Kidney (tissue), 14 donors: ENCODE measurements around the gene GABARAP. TPM values are rescaled to one million over a fixed set of nuclear protein-coding genes. Genes with fewer than 3 reads are reported as not detected.

Experiments used
- DNase-seq, 5 donors: peaks; one replicate each; pipeline ENCODE4 v3.0.0-alpha.2; 2013 to 2020
- FAIRE-seq: peaks from 2 replicates; lab custom pipeline; 2012; peaks lifted over from hg19 to GRCh38; lab: Jason Lieb, UNC
- H3K27ac ChIP-seq, 2 donors: one replicate each; pipeline ENCODE4 v1.7.0; 2013; ENCODE audit warnings: low read depth in 2 of 2, low read length in 2 of 2, inconsistent platforms in 1 of 2
- H3K27me3 ChIP-seq: one replicate; pipeline ENCODE4 v1.7.1; 2013; ENCODE audit warnings: low read length, inconsistent platforms; ENCODE audit not compliant: control insufficient read depth, insufficient read depth
- H3K36me3 ChIP-seq, 3 donors: one replicate each; pipeline versions ENCODE4 v1.7.0 to v1.7.1; 2013; ENCODE audit warnings: low read length in 3 of 3, control low read depth in 1 of 3, inconsistent platforms in 1 of 3; ENCODE audit not compliant: insufficient read depth in 3 of 3, control insufficient read depth in 2 of 3
- H3K4me1 ChIP-seq, 3 donors: one replicate each; pipeline versions ENCODE4 v1.7.0 to v1.7.1; 2013; ENCODE audit warnings: low read length in 3 of 3, inconsistent platforms in 1 of 3, low read depth in 1 of 3; ENCODE audit not compliant: control insufficient read depth in 2 of 3, insufficient read depth in 2 of 3
- H3K4me3 ChIP-seq, 3 donors: one replicate each; pipeline versions ENCODE4 v1.7.0 to v1.8.1; 2013; ENCODE audit warnings: low read length in 3 of 3, control low read depth in 1 of 3, inconsistent platforms in 1 of 3
- H3K9ac ChIP-seq, 3 donors: one replicate each; pipeline versions ENCODE4 v1.7.0 to v1.7.1; 2013; ENCODE audit warnings: low read length in 3 of 3, control low read depth in 1 of 3, inconsistent platforms in 1 of 3
- H3K9me3 ChIP-seq, 3 donors: one replicate each; pipeline versions ENCODE4 v1.7.0 to v1.7.1; 2013; ENCODE audit warnings: low read length in 3 of 3, control low read depth in 1 of 3, inconsistent platforms in 1 of 3; ENCODE audit not compliant: control insufficient read depth in 2 of 3, insufficient read depth in 1 of 3
- intact Hi-C: fragments of 100-400 bp; cut with DNase I; formaldehyde crosslinking; loops from one replicate; pipeline ENCODE4 v1.11.1; 2022
- polyA plus RNA-seq: library from polyadenylated mRNA; stranded (reverse); fragments of 350-450 nt; fragmentation: Illumina TruSeq; extraction: RNeasy Lipid Tissue Mini Kit (QIAGEN cat#74804); gene quantifications from one replicate; pipeline ENCODE4 v1.2.3, GENCODE V29; 2014; ENCODE audit warnings: low read depth, low replicate concordance; ENCODE audit not compliant: insufficient read depth
- total RNA-seq: library from RNA; stranded (reverse); fragmentation: NEBNext Ultra II Directional; extraction: Animal tissue kit (Norgen Biotek cat#: 25700); gene quantifications from one replicate; pipeline ENCODE4 v1.2.1, GENCODE V29; 2021
- TF ChIP-seq, protein P1 (sequence below): IDR thresholded peaks from 3 replicates; pipeline ENCODE4 v1.5.1; 2012; ENCODE audit warnings: mild to moderate bottlenecking, moderate library complexity, borderline replicate concordance; ENCODE audit not compliant: insufficient read depth; ENCODE audit errors: extremely low read depth
- donor health status: control.
- donor health status: control.
- donor health status: control.
- donor health status: control.
- donor health status: control.
- donor health status: DM: yes; HTN: yes; CAD: no.
- donor health status: Normal renal cell carcinoma (clear cell type).

GABARAP gene
- total and polyA plus RNA-seq, 2 donors from 2014 or later: 477 to 1,483 TPM

DNA sequence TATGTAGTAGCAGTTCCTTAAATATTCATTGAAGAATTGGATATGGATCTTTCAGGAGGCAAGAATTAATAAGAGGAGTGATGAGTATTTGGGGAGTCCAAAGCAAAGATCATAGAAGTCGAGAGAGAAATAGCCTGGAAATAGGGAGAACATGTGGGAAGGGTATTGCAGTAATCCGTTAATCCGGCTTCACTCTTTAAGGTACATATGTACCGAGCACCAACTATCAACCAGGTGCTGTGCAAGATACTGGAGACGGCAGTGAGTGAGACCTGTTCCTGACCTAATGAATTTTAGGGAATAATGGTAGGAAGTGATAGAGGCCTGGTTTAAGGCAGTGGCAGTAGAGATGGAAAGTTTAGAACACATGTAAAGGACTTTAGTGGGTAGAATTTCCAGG, 10.8 kb upstream of the GABARAP start:
- H3K27ac ChIP-seq: peak overlapping the region; percentile 99 to 100

DNA sequence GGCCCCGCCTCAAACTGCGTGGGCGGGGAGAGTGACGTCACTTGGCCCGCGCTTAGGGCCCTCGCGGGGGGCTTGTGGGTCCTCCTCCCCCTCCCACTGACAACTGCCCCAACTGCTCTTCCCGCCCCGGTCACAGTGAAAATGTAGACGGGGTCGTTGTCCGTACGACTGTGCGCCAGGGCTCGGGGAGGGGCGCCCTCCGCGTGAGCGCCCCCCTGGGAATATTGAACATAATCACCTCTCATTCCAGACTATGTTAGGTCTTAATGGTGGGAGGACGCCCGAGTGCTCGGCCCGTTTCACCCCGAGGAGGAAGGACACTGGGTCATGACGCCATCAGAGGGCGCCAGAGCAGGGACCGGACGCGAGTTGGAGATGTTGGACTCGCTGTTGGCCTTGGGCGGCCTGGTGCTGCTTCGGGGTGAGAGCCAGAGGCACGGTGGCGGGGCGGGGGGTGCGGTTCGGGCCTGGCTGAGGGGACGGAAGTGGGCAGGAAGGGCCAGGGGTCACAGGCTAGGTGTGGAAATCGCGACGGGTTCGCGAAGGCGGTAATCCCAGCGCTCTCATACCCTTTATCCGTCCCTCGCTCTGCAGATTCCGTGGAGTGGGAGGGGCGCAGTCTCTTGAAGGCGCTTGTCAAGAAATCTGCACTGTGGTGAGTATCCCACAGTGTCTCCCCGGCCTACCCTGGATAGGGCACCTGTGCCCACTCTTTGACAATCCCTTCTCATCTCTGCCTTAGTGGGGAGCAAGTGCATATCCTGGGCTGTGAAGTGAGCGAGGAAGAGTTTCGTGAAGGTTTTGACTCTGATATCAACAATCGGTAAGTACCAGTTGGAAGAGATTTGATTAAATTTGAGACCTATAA, 10.2 kb upstream of the GABARAP start, which contains the start of gene ELP5:
TSS of gene ELP5 (plus strand) at position 40 of the 868 bp plus-strand sequence. CDS start at position 376, 336 bp downstream.
- TF ChIP-seq, protein P1, sequence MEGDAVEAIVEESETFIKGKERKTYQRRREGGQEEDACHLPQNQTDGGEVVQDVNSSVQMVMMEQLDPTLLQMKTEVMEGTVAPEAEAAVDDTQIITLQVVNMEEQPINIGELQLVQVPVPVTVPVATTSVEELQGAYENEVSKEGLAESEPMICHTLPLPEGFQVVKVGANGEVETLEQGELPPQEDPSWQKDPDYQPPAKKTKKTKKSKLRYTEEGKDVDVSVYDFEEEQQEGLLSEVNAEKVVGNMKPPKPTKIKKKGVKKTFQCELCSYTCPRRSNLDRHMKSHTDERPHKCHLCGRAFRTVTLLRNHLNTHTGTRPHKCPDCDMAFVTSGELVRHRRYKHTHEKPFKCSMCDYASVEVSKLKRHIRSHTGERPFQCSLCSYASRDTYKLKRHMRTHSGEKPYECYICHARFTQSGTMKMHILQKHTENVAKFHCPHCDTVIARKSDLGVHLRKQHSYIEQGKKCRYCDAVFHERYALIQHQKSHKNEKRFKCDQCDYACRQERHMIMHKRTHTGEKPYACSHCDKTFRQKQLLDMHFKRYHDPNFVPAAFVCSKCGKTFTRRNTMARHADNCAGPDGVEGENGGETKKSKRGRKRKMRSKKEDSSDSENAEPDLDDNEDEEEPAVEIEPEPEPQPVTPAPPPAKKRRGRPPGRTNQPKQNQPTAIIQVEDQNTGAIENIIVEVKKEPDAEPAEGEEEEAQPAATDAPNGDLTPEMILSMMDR: peak; percentile 31
- no peak for FAIRE-seq
- peak within 1 kb of the TSS; percentile 99 to 100 for H3K27ac ChIP-seq
- peaks cover 0 to 19% (median 6%) of the 10 kb centered on the region in 3 donors for H3K36me3 ChIP-seq
- peak within 1 kb of the TSS; percentile 57 to 97 (median 91) for H3K9ac ChIP-seq
- peak; percentile 95 to 100 (median 97) for DNase-seq
- H3K9me3 ChIP-seq: no peaks in the 10 kb centered on the region
- H3K27me3 ChIP-seq: no peaks in the 10 kb centered on the region
- peak within 1 kb of the TSS; percentile 73 to 90 (median 86) for H3K4me3 ChIP-seq
- peaks cover 5 to 25% (median 19%) of the 10 kb centered on the region in 3 donors for H3K4me1 ChIP-seq
- intact Hi-C loops: no loop called here

More for the DNA sequence above, 10.8 kb upstream of the GABARAP start:
- H3K9ac ChIP-seq: peak overlapping the region in 2 of 3 donors; percentile 31 to 91
- no peak for DNase-seq
- peaks cover 0 to 20% (median 6%) of the 10 kb centered on the region in 3 donors for H3K36me3 ChIP-seq
- no peaks in the 10 kb centered on the region for H3K27me3 ChIP-seq
- no peaks in the 10 kb centered on the region for H3K9me3 ChIP-seq
- no peak for FAIRE-seq
- peaks cover 5 to 25% (median 19%) of the 10 kb centered on the region in 3 donors for H3K4me1 ChIP-seq
- intact Hi-C loops: no loop called here
- H3K4me3 ChIP-seq: peak overlapping the region; percentile 69 to 90 (median 86)
- TF ChIP-seq, protein P1: no peak

DNA sequence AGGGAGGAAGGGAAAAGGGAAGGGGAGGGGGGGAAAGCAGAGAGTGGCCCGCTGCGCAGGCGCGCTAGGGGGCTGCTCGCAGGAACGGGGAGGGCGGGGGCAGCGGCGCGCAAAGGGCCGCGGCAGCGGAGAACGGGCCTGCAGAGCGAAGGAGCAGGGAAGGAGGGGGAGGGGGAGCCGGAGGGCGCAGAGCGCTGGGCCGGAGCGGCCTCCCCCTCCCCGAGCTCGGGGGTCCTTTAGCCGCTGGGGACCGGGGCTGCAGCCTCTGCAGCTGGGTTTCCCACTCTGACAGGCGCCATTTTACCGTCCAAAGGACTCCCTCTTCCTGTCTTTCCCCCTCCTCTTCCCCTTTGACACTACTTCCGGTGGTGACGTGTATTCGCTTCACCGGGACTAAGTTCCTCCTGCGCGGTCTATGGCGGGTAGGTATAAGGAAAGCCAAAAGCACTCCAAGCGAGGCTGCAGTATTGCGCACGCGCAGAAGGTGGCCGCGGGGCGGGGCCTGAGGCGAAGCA, 9.5 kb upstream of the GABARAP start, which contains the start of gene CTDNEP1:
TSS of gene CTDNEP1 (minus strand) at position 74 of the 515 bp plus-strand sequence. CDS start 438 bp downstream, outside the sequence.
- Histone ChIP-seq H3K27ac (peak within 1 kb of the TSS; percentile 99 to 100), H3K4me3 (peak within 1 kb of the TSS; percentile 73 to 90 (median 86)), H3K27me3 (no peaks in the 10 kb centered on the region), H3K9ac (peak within 1 kb of the TSS; percentile 57 to 97 (median 91)), H3K4me1 (peaks cover 5 to 25% (median 19%) of the 10 kb centered on the region in 3 donors), H3K36me3 (peaks cover 0 to 13% (median 7%) of the 10 kb centered on the region in 3 donors), H3K9me3 (no peaks in the 10 kb centered on the region)
- DNase-seq (peak in 4 of 5 donors; percentile 99 to 100 (median 100)), FAIRE-seq (peak; percentile 93)
- intact Hi-C loops: no loop called here
- TF ChIP-seq, protein P1: no peak
